K562 (cell line): Measurements from ENCODE around the gene WTAP. TPM values are rescaled to one million over a fixed set of nuclear protein-coding genes. Genes with fewer than 3 reads are reported as not detected.

Experiments
- ATAC-seq: fragments of 200-7000 bp; cut with Tn5 transposase; 3 replicates; pipeline ENCODE4 v1.9.1; 2020; ENCODE audit warnings: moderate library complexity
- BruUV-seq: library from RNA; stranded (reverse); fragments of 400-500 nt; replicated peaks from 2 replicates; lab custom pipeline; 2021; lab: Mats Ljungman, UMichigan
- CTCF ChIA-PET: fragments of 300-600 bp; formaldehyde crosslinking; extraction: SDS; loops from one replicate; lab custom pipeline; 2021; ENCODE audit warnings: low intra/inter-chr PET ratio; lab: Yijun Ruan, JAX
- POLR2A ChIA-PET: fragments of 300-600, 350-650 bp; sonication (Branson Sonifier 250); formaldehyde crosslinking; extraction: SDS; loops from one replicate; lab custom pipeline; 2021; ENCODE audit warnings: antibody characterized with exemption, inconsistent platforms; lab: Yijun Ruan, JAX
- DNase-seq, 4 experiments: peaks; one replicate each; pipeline versions ENCODE4 v3.0.0 to v3.0.0-alpha.2; 2011 to 2018; ENCODE audit warnings: low spot score in 3 of 4, mixed read lengths in 3 of 4; ENCODE audit errors: extremely low read depth in 1 of 4
- FAIRE-seq: peaks from 2 replicates; lab custom pipeline; 2011; peaks lifted over from hg19 to GRCh38; lab: Jason Lieb, UNC
- H2AFZ ChIP-seq: 2 replicates; pipeline ENCODE4 v1.6.0; 2011; ENCODE audit warnings: low read depth, low read length, control low read depth, inconsistent platforms
- H3K27ac ChIP-seq: fragments of 200-600 bp; 3 replicates; pipeline ENCODE4 v1.8.0; 2011; ENCODE audit warnings: low read depth, mild to moderate bottlenecking, control low read depth, inconsistent platforms, low read length, moderate library complexity, mixed read lengths; ENCODE audit errors: extremely low read depth
- H3K27me3 ChIP-seq, 2 experiments: fragments of 300-600 bp in 1 of 2; 2 replicates in 1 of 2; 3 replicates in 1 of 2; pipeline versions ENCODE4 v1.6.0 to v1.8.0; 2011; ENCODE audit warnings: inconsistent platforms in 2 of 2, low read length in 2 of 2, mild to moderate bottlenecking in 1 of 2, mixed read lengths in 1 of 2, moderate library complexity in 1 of 2; ENCODE audit not compliant: control insufficient read depth in 2 of 2, insufficient read depth in 2 of 2
- H3K36me3 ChIP-seq: fragments of 300-600 bp; 3 replicates; pipeline ENCODE4 v1.8.0; 2011; ENCODE audit warnings: mild to moderate bottlenecking, low read length, inconsistent platforms; ENCODE audit not compliant: control insufficient read depth, insufficient read depth
- H3K4me1 ChIP-seq, 2 experiments: fragments of 200-600 bp in 1 of 2; replicated peaks in 1 of 2; 2 replicates in 1 of 2; 3 replicates in 1 of 2; pipeline versions ENCODE4 v1.5.1 to v1.8.0; 2011; ENCODE audit warnings: inconsistent platforms in 2 of 2, low read length in 2 of 2, mild to moderate bottlenecking in 1 of 2, mixed read lengths in 1 of 2, moderate library complexity in 1 of 2; ENCODE audit not compliant: control insufficient read depth in 2 of 2, insufficient read depth in 2 of 2
- H3K4me2 ChIP-seq: 2 replicates; pipeline ENCODE4 v1.6.1; 2011; ENCODE audit warnings: low read length, control low read depth, inconsistent platforms, mixed read lengths; ENCODE audit not compliant: insufficient read depth
- H3K4me3 ChIP-seq: fragments of 200-600 bp; sonication (generic), shearing (Covaris generic); 2 replicates; pipeline ENCODE4 v1.5.1; 2016; ENCODE audit warnings: control low read depth, inconsistent platforms
- H3K79me2 ChIP-seq: fragments of 200-600 bp; 3 replicates; pipeline ENCODE4 v1.8.0; 2011; ENCODE audit warnings: low read length, inconsistent platforms; ENCODE audit not compliant: control insufficient read depth, insufficient read depth
- H3K9ac ChIP-seq, 2 experiments: 2 replicates each; pipeline versions ENCODE4 v1.6.0 to v1.6.1; 2011; ENCODE audit warnings: low read depth in 2 of 2, low read length in 2 of 2, control low read depth in 1 of 2, inconsistent platforms in 1 of 2, mild to moderate bottlenecking in 1 of 2, mixed read lengths in 1 of 2; ENCODE audit not compliant: insufficient read depth in 1 of 2
- H3K9me1 ChIP-seq: one replicate; pipeline ENCODE4 v1.6.0; 2011; ENCODE audit warnings: inconsistent platforms, mild to moderate bottlenecking, low read length, moderate library complexity; ENCODE audit not compliant: control insufficient read depth, insufficient read depth
- H3K9me3 ChIP-seq: replicated peaks from 2 replicates; pipeline ENCODE4 v1.5.1; 2011; ENCODE audit warnings: low read depth, low read length, inconsistent platforms; ENCODE audit not compliant: control insufficient read depth, insufficient read depth
- H4K20me1 ChIP-seq: replicated peaks from 2 replicates; pipeline ENCODE4 v1.6.1; 2011; ENCODE audit warnings: low read length, inconsistent platforms, mixed read lengths; ENCODE audit not compliant: control insufficient read depth, insufficient read depth
- BRF2 ChIP-seq: IDR thresholded peaks from 3 replicates; pipeline ENCODE4 v1.6.1; 2011; ENCODE audit warnings: borderline replicate concordance, mild to moderate bottlenecking; ENCODE audit not compliant: insufficient read length, insufficient read depth
- FOXP4 ChIP-seq: sonication (generic); formaldehyde crosslinking; IDR thresholded peaks from 2 replicates; pipeline ENCODE4 v1.8.0; 2022; ENCODE audit warnings: mild to moderate bottlenecking, missing genetic modification reagents, borderline replicate concordance
- GABPB2 ChIP-seq: fragments of 250-450 bp; sonication (Bioruptor Pico); conservative IDR thresholded peaks from 2 replicates; pipeline ENCODE4 v1.5.1; 2021; ENCODE audit warnings: mild to moderate bottlenecking
- HMBOX1 ChIP-seq: sonication (generic); IDR thresholded peaks from 2 replicates; pipeline ENCODE4 v1.6.1; 2016
- NRF1 ChIP-seq, 2 experiments: fragments of 450-650 bp; IDR thresholded peaks in 1 of 2; conservative IDR thresholded peaks in 1 of 2; 2 replicates each; pipeline ENCODE4 v1.6.1; 2014; ENCODE audit warnings: mild to moderate bottlenecking in 2 of 2
- NUFIP1 ChIP-seq: fragments of 450-650 bp; IDR thresholded peaks from 2 replicates; pipeline ENCODE4 v1.6.1; 2018; ENCODE audit not compliant: partially characterized antibody
- POLR2G ChIP-seq: fragments of 200-400 bp; formaldehyde crosslinking; IDR thresholded peaks from 2 replicates; pipeline ENCODE4 v1.6.1; 2017; ENCODE audit warnings: low read depth, mild to moderate bottlenecking, antibody characterized with exemption, low read length, moderate library complexity
- ZBTB2 ChIP-seq: fragments of 450-650 bp; IDR thresholded peaks from 2 replicates; pipeline ENCODE4 v1.6.1; 2016; ENCODE audit warnings: antibody characterized with exemption
- ZBTB33 ChIP-seq: sonication (generic); formaldehyde crosslinking; IDR thresholded peaks from 2 replicates; pipeline ENCODE4 v1.8.1; 2023; ENCODE audit warnings: mild to moderate bottlenecking, missing genetic modification reagents
- WGBS: fragments of 100-300 bp; shearing (Covaris generic); methylation state at CpG from one replicate; pipeline ENCODE4 v1.1.6; 2016; ENCODE audit warnings: low coverage, mixed read lengths; ENCODE audit not compliant: insufficient coverage; ENCODE audit errors: missing lambda C conversion rate; 5-methylcytosine and 5-hydroxymethylcytosine counted together
- in situ Hi-C: fragments of 300-500 bp; cut with MboI; formaldehyde crosslinking; loops from 4 replicates; pipeline ENCODE4 v1.15.0; 2018; ENCODE audit warnings: inconsistent platforms, mixed read lengths
- intact Hi-C: fragments of 100-400 bp; cut with micrococcal nuclease; formaldehyde crosslinking; loops from 2 replicates; pipeline ENCODE4 v1.14.2; 2022
- polyA plus RNA-seq, 8 experiments: library from polyadenylated mRNA; depleted of rRNA in 4 of 8; stranded (reverse) in 5 of 8; unstranded in 3 of 8; fragments of >200 nt; fragmentation: Nextera tagmentation in 2 of 8; fragmentation: Illumina TruSeq in 1 of 8; extraction: Ambion mirVana in 2 of 8; extraction: Trizol in 1 of 8; gene quantifications; 2 replicates each; pipeline versions ENCODE4 v1.2.1 to v1.2.3, GENCODE V29; 2011 to 2014; ENCODE audit warnings: inconsistent platforms in 1 of 8, missing spikeins in 1 of 8
- total RNA-seq, 7 experiments: library from RNA; depleted of rRNA in 6 of 7; stranded (reverse); fragments of >200 nt in 6 of 7; fragmentation: Illumina TruSeq in 2 of 7; extraction: Trizol in 2 of 7; gene quantifications; 2 replicates each; pipeline versions ENCODE4 v1.2.1 to v1.2.3, GENCODE V29; 2011 to 2021; ENCODE audit warnings: low replicate concordance in 1 of 7

The WTAP gene
- total and polyA plus RNA-seq, 9 of the 15 experiments (the other 6 are each of a cell fraction or from before 2014, with no cell fraction given), result 52.4 to 156 (median 110) TPM

- TF ChIP-seq FOXP4, result no peak
- TF ChIP-seq GABPB2 (CRISPR knock-in tag), result no peak
- TF ChIP-seq NRF1 (conservative IDR thresholded peaks at IDR 0.05 in 1 of 2, IDR thresholded peaks at IDR 0.05 in 1 of 2), result no peak
- no peak for TF ChIP-seq BRF2
- TF ChIP-seq NUFIP1, result no peak
Observed at GRCh38 chr6:159797554-159797953, 70.2 kb downstream of the WTAP start (continued).

GRCh38 chr6:159800141-159800865, 73.0 kb downstream of the WTAP start, which contains the start of gene PNLDC1:
TSS of gene PNLDC1 (plus strand) at chr6:159800276. CDS start at chr6:159800308, 32 bp downstream.
- ATAC-seq (no peak; the same call in 2 of the 3 replicates), DNase-seq (no peak), FAIRE-seq (no peak)
- Histone ChIP-seq H3K9me1 (no peaks in the 10 kb centered on the region), H3K4me1 (peaks cover 4 to 7% of the 10 kb centered on the region in 2 experiments; a peak in 2 of 5 replicates), H3K27ac (no peak within 1 kb of the TSS), H4K20me1 (no peaks in the 10 kb centered on the region), H3K27me3 (peaks cover 4 to 22% of the 10 kb centered on the region in 2 experiments), H3K9ac (no peak within 1 kb of the TSS), H3K4me2 (no peak within 1 kb of the TSS), H2AFZ (no peak within 1 kb of the TSS), H3K36me3 (peaks cover 40% of the 10 kb centered on the region), H3K79me2 (no peaks in the 10 kb centered on the region), H3K4me3 (no peak within 1 kb of the TSS), H3K9me3 (no peaks in the 10 kb centered on the region)
- intact Hi-C loops, result no loop called here
- 81% methylated on average over 47 of the region's 50 CpGs for WGBS
- no TSS peak for BruUV-seq
- in situ Hi-C loops, result no loop called here
- POLR2A ChIA-PET, result interaction anchor here (0.5 to 4.3 kb wide), 4 partner anchors 11 to 380 kb away, joined by 3 to 37 read pairs (median 4); partner anchors contain the start of genes MRPL18 and TCP1
- CTCF ChIA-PET, result no interaction called here
- peak; percentile 70 for TF ChIP-seq POLR2G
- TF ChIP-seq HMBOX1, result no peak
- no peak for TF ChIP-seq ZBTB2
- peak; percentile 68 for TF ChIP-seq ZBTB33
